GM19035 (cell line): ENCODE results near the gene RPUSD2.

ENCODE experiments used
- ATAC-seq: cut with Tn5 transposase; IDR thresholded peaks from one replicate; pipeline ENCODE4 v1.9.1; 2021; ENCODE audit not compliant: unreplicated experiment

The RPUSD2 gene

DNA sequence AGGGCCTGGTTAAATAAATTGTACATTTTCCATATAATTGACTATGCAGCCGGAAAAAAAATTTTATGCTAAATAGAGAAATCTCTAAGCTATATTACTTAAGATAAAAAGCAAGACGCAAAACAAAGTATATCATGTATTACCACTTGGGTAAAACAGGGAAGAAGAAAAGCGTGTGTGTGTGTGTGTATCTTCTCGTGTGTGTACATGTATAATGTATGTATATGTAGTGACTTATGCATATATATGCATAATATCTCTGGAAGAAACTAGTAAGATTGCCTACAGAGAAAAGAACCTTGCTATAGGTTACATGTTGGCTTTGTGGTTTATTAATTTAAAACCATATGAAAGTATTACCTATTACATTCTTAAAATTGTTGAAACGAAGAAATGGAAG, 44.0 kb downstream of the RPUSD2 start:
- no peak for ATAC-seq

DNA sequence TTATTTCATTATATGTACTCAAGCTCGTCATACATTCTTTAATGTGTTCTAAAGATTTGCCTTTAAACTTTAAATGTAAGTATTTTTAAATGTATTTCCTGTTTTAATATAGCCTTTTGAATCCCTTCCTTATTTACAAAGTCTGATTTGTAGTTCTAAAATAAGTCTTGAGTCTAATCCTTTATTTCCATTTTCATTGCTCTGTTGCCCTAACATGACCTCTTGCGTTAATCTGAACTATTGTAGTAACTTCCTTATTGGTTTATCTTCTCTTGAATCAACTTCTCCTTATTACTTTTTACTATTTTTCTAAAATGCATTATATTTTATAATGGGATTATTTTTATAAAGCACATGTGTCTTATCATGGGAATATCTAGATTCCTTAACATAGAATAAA, 48.9 kb downstream of the RPUSD2 start:
- no peak for ATAC-seq

DNA sequence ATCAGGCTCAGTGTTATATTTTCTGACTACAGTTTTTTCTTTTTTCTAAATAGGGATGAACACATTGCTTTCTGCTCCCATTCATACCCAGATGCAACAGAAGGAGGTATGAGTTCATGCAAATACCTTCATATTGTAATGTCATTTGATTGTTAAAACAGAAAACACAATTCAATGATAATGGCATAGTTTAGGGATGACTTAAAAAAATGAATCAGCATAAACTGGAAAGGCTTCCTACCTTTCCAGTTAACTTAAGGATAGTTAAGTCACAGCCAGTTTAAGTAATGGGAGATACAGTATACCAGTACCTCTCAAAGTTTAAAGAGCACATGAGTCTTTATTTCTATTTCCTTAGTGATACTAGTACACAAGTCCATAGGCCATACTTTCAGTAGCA, 49.8 kb downstream of the RPUSD2 start:
- no peak for ATAC-seq

DNA sequence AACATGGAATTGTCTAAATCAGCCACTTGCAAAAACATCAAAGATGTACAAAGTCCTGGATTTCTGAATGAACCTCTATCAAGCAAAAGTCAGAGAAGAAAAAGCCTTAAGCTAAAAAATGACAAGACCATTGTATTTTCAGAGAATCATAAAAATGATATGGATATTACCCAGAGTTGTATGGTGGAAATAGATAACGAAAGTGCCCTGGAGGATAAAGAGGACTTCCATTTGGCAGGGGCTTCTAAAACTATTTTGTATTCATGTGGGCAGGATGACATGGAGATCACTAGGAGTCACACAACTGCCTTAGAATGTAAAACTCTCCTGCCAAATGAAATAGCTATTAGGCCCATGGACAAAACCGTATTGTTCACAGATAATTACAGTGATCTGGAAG, 54.3 kb downstream of the RPUSD2 start:
- no peak for ATAC-seq
